SK-N-SH treated with all-trans-retinoic acid at 6 μM for 48 hours (cell line): Measurements from ENCODE around the gene ENSA.
"Not testable (repeated sequence)": the region's sequence is repeated elsewhere in the genome, so short reads cannot be mapped to it uniquely, and the experiment has no call there.

Experiments used
- ARNTL ChIP-seq: fragments of 450-650 bp; formaldehyde crosslinking; IDR thresholded peaks from 2 replicates; pipeline ENCODE4 v1.5.0; 2020; ENCODE audit warnings: low read depth, mild to moderate bottlenecking, moderate library complexity, borderline replicate concordance
- BACH2 ChIP-seq: fragments of 250-450 bp; sonication (Bioruptor Pico); IDR thresholded peaks from 2 replicates; pipeline ENCODE4 v1.9.0; 2021; ENCODE audit warnings: mild to moderate bottlenecking, borderline replicate concordance
- ESRRG ChIP-seq: fragments of 250-450 bp; sonication (Bioruptor Pico); IDR thresholded peaks from 2 replicates; pipeline ENCODE4 v1.6.1; 2021; ENCODE audit warnings: mild to moderate bottlenecking
- ISL1 ChIP-seq: fragments of 250-450 bp; sonication (Bioruptor Pico); IDR thresholded peaks from 2 replicates; pipeline ENCODE4 v2.1.2; 2022; ENCODE audit warnings: mild to moderate bottlenecking, moderate library complexity
- PATZ1 ChIP-seq: fragments of 250-450 bp; sonication (Bioruptor Pico); IDR thresholded peaks from 2 replicates; pipeline ENCODE4 v1.8.0; 2020; ENCODE audit warnings: mild to moderate bottlenecking, moderate library complexity, borderline replicate concordance
- RARB ChIP-seq: fragments of 250-450 bp; sonication (Bioruptor Pico); IDR thresholded peaks from 2 replicates; pipeline ENCODE4 v1.8.0; 2021; ENCODE audit warnings: mild to moderate bottlenecking, moderate library complexity
- TCF4 ChIP-seq: fragments of 250-450 bp; sonication (Bioruptor Pico); IDR thresholded peaks from 2 replicates; pipeline ENCODE4 v1.8.0; 2021; ENCODE audit warnings: mild to moderate bottlenecking, moderate library complexity, borderline replicate concordance
- ZFP3 ChIP-seq: fragments of 250-450 bp; sonication (Bioruptor Pico); IDR thresholded peaks from 2 replicates; pipeline ENCODE4 v1.5.0; 2020; ENCODE audit warnings: mild to moderate bottlenecking, moderate library complexity
- ZFP30 ChIP-seq: fragments of 450-650 bp; formaldehyde crosslinking; IDR thresholded peaks from 2 replicates; pipeline ENCODE4 v1.5.0; 2022; ENCODE audit warnings: mild to moderate bottlenecking, moderate library complexity
- ZNF565 ChIP-seq: fragments of 450-650 bp; formaldehyde crosslinking; conservative IDR thresholded peaks from 2 replicates; pipeline ENCODE4 v1.5.0; 2020; ENCODE audit warnings: low read depth, mild to moderate bottlenecking, moderate library complexity
- ZNF70 ChIP-seq: fragments of 450-650 bp; formaldehyde crosslinking; IDR thresholded peaks from 2 replicates; pipeline ENCODE4 v1.5.0; 2020; ENCODE audit warnings: mild to moderate bottlenecking, moderate library complexity
- TF ChIP-seq, protein P1 (sequence below): fragments of 250-450 bp; sonication (Bioruptor Pico); IDR thresholded peaks from 2 replicates; pipeline ENCODE4 v1.5.0; 2020; ENCODE audit warnings: mild to moderate bottlenecking, moderate library complexity

DNA sequence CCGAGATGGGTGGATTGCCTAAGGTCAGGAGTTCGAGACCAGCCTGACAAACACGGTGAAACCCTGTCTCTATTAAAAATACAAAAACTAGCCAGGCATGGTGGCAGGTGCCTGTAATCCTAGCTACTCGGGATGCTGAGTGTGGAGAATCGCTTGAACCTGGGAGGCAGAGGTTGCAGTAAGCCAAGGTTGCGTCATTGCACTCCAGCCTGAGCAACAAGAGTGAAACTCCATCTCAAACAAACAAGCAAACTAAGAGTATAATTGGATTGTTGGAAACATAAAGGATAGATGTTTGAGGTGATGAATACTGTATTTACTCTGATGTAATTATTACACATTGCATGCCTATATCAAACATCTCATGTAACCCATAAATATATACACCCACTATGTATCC lies 9.0 kb upstream of the ENSA start:
- TF ChIP-seq BACH2 (CRISPR knock-in tag); ZFP30 (CRISPR knock-in tag); ZNF565; ISL1 (CRISPR knock-in tag); ARNTL (CRISPR knock-in tag); ESRRG (CRISPR knock-in tag); ZFP3 (CRISPR knock-in tag); TCF4 (CRISPR knock-in tag); PATZ1 (CRISPR knock-in tag); ZNF70; RARB (CRISPR knock-in tag): not testable (repeated sequence)
- TF ChIP-seq, protein P1, sequence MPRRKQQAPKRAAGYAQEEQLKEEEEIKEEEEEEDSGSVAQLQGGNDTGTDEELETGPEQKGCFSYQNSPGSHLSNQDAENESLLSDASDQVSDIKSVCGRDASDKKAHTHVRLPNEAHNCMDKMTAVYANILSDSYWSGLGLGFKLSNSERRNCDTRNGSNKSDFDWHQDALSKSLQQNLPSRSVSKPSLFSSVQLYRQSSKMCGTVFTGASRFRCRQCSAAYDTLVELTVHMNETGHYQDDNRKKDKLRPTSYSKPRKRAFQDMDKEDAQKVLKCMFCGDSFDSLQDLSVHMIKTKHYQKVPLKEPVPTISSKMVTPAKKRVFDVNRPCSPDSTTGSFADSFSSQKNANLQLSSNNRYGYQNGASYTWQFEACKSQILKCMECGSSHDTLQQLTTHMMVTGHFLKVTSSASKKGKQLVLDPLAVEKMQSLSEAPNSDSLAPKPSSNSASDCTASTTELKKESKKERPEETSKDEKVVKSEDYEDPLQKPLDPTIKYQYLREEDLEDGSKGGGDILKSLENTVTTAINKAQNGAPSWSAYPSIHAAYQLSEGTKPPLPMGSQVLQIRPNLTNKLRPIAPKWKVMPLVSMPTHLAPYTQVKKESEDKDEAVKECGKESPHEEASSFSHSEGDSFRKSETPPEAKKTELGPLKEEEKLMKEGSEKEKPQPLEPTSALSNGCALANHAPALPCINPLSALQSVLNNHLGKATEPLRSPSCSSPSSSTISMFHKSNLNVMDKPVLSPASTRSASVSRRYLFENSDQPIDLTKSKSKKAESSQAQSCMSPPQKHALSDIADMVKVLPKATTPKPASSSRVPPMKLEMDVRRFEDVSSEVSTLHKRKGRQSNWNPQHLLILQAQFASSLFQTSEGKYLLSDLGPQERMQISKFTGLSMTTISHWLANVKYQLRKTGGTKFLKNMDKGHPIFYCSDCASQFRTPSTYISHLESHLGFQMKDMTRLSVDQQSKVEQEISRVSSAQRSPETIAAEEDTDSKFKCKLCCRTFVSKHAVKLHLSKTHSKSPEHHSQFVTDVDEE, result not testable (repeated sequence)
